Measurements from ENCODE around the gene ZBTB24. TPM values are rescaled to one million over a fixed set of nuclear protein-coding genes. Genes with fewer than 3 reads are reported as not detected.
"Not testable (repeated sequence)": the region's sequence is repeated elsewhere in the genome, so short reads cannot be mapped to it uniquely, and the experiment has no call there.

ZBTB24 gene
- 10 to 100 TPM; 12.0 to 18.5 (median 16.3) TPM for polyA plus RNA-seq (ENCODE audit: low read depth in 6 of 6)

DNA sequence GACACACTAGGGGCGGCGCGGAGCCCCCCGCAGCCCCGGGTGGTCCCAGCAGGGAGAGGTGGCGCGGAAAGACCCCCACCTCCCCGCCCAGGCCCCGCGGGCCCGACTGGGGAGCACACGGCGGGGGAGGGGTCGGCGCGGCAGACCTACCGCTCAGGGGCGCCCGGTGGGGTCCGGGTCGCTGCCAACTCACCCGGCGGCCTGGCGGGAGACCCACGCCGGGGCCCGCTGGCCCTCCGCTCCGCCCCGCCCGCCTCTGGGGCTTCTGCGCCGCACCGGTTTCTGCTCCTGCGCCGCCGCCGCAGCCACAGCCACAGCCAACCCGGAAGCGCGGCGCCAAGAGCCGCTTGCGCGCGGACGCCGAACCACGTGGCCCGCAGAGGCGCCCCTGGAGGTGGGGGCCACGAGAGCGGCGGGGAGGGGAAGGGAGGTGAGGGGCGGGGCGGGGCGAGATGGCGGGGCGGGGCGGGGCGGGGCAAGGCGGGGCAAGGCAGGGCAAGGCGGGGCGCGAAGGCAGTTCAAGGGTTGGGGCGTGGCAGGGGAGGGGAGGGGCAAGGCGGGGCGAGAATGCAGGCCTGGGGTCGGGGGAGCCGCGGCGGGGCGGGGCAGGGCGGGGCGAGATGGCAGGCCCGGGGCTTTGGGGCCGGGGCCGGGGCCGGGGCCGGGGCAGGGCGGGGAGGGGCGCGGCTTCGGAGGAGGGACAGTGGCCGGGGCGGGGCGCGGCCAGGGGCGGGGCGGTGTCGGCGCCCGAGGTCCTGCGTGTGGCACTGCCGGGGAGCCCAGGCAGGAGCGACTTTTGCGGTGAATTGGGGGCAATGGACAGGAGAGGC is at the start of gene ZBTB24:
TSS of gene ZBTB24 (minus strand) at position 315 of the 830 bp plus-strand sequence. CDS start 1,193 bp downstream, outside the sequence.
- Mint-ChIP-seq H3K4me1 (peaks cover 43 to 52% (median 46%) of the 10 kb centered on the region in 3 donors), H3K36me3 (peaks cover 25 to 27% of the 10 kb centered on the region in 2 donors), H3K9me3 (no peaks in the 10 kb centered on the region), H3K27ac (peak within 1 kb of the TSS; percentile 91 to 99 (median 95)), H3K4me3 (peak within 1 kb of the TSS; percentile 90 to 98 (median 94)), H3K27me3 (no peaks in the 10 kb centered on the region)
- DNase-seq, result peak; percentile 91
- ATAC-seq (ENCODE audit: low read depth in 2 of 2), result peak; percentile 81 to 82

DNA sequence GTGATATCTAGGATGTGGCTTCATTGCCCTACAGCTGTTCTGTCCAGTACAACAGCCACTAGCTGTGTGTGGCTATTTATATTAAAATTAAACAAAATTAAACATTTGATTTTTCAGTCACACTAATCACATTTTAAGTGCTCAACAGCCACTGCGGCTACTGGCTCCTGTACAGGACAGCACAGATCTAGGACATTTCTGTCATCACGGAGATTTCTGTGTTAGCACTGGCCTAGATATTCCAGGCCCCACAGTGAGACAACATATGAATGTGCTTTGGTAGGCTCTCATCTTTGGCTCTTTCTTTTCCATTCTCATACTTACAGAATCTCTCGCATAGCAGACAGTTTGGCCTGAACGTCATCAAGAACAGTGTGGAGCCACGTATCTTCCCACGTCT is 48.4 kb upstream of the ZBTB24 start:
- Mint-ChIP-seq H3K27me3 (no peaks in the 10 kb centered on the region), H3K27ac (no peak overlapping the region), H3K9me3 (peaks cover 0 to 3% (median 2%) of the 10 kb centered on the region in 7 donors), H3K4me3 (no peak overlapping the region), H3K4me1 (peaks cover 0 to 7% (median 4%) of the 10 kb centered on the region in 3 donors), H3K36me3 (no peaks in the 10 kb centered on the region)
- ATAC-seq (ENCODE audit: low read depth in 2 of 2) (no peak), DNase-seq (no peak)

DNA sequence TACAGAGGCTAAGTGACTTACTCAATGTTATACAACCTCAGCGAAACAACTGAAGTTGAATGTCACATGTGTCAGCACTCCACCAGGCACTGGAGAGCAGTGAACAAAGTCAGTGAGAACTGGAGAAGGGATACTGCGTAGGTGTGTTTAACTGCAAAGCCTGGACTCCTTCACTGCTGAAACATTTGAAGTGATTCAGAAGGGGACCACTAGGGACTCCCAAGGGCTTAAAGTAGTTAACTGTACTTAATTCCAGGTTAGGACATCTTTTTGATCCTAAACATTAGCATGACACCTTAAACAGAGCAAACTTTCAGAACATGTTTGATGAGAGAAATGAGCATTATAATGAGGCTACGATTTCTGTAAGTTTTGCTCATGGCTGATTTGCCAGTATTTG is 45.0 kb upstream of the ZBTB24 start:
- ATAC-seq (ENCODE audit: low read depth in 2 of 2) (peak in 1 of 2 donors; percentile 35), DNase-seq (no peak)
- H3K27me3 Mint-ChIP-seq, result no peaks in the 10 kb centered on the region
- H3K9me3 Mint-ChIP-seq, result peaks cover 0 to 13% (median 3%) of the 10 kb centered on the region in 7 donors
- no peak overlapping the region for H3K27ac Mint-ChIP-seq
- H3K4me3 Mint-ChIP-seq, result no peak overlapping the region
- H3K36me3 Mint-ChIP-seq, result peaks cover 13 to 14% of the 10 kb centered on the region in 2 donors
- H3K4me1 Mint-ChIP-seq, result peaks cover 0 to 7% (median 4%) of the 10 kb centered on the region in 3 donors

DNA sequence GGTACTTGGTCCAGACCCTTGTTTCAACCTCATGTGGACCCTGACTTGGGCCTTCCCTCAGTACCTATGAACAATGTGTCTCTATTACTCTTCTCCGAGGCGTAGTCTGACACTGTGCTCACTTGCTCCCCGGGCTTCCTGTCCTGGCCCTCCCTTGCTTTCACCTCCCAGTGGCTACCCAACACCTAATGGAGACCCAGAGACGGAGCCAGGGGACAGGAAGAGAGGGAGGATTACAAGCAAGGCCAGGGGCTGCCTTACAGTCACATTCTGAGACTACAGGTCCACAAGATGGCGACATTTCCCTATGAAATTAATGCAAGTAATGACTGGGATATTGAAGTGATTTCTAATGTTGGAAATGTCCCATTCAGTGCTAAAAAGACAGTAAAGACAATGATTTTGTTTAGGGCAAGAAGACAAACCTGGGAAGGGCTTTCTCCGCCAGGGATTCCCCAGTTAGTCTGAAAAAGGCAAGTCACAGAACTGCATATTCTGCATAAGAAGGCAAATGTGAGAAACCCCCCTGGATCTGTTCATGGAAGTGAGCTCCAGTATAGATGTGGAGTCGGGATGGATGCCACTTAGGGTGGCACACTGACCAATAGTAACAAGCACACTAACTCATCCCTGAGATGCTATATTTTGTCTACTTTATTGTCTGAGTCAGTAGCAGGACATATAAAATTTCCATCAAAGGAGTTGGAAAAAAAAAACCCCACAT is 44.0 kb upstream of the ZBTB24 start:
- H3K27ac Mint-ChIP-seq, result peak overlapping the region in 2 of 6 donors; percentile 30 to 50
- H3K36me3 Mint-ChIP-seq, result peaks cover 13 to 14% of the 10 kb centered on the region in 2 donors
- H3K4me3 Mint-ChIP-seq, result no peak overlapping the region
- peak; percentile 79 to 87 for ATAC-seq (ENCODE audit: low read depth in 2 of 2)
- H3K4me1 Mint-ChIP-seq, result peaks cover 0 to 7% (median 4%) of the 10 kb centered on the region in 3 donors
- H3K27me3 Mint-ChIP-seq, result no peaks in the 10 kb centered on the region
- peaks cover 0 to 13% (median 3%) of the 10 kb centered on the region in 7 donors for H3K9me3 Mint-ChIP-seq
- peak; percentile 57 for DNase-seq

DNA sequence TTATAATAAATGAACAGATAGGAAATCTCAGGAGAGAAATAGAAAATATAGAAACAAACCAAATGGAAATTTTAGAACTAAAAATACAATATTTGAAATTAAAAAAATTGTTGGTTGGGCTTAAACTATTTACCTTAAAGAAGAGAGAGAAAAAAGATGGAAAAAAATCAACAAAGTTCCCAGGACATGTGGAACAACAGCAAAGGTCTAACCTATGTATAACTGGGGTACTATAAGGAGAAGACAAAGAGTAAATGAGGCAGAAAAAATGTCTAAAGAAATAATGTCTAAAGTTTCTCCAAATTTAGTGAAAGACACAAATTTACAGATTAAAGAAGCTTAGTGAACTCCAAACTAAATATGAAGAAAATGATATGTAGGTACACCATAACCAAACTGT is 41.1 kb upstream of the ZBTB24 start:
- DNase-seq (no peak), ATAC-seq (ENCODE audit: low read depth in 2 of 2) (no peak)
- peaks cover 13 to 14% of the 10 kb centered on the region in 2 donors for H3K36me3 Mint-ChIP-seq
- H3K4me1 Mint-ChIP-seq, result peaks cover 0 to 7% (median 4%) of the 10 kb centered on the region in 3 donors
- peaks cover 0 to 14% (median 6%) of the 10 kb centered on the region in 7 donors for H3K9me3 Mint-ChIP-seq
- H3K27me3 Mint-ChIP-seq, result no peaks in the 10 kb centered on the region
- H3K27ac Mint-ChIP-seq, result no peak overlapping the region
- H3K4me3 Mint-ChIP-seq, result no peak overlapping the region

DNA sequence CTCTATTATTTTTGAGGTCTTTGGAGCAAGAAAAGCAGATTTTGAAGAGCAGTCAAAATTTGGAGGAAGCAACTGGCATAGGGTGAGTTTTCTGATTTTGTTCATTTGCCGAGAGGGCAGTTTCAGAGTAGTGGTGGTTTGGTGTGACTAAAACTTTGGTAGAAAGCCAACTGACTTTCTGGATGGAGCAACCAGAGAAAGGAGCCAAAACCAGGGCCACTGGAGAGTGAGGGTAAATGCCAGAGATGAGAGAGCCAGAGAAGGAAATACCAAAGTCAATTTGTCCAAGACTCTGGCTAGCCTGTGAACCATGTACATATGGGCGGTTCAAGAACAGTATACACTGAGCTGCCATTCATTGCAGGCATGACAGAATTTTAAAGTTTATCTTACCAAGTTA is 40.5 kb upstream of the ZBTB24 start:
- DNase-seq, result no peak
- no peak for ATAC-seq (ENCODE audit: low read depth in 2 of 2)
- H3K27ac Mint-ChIP-seq, result peak overlapping the region in 1 of 6 donors; percentile 59

DNA sequence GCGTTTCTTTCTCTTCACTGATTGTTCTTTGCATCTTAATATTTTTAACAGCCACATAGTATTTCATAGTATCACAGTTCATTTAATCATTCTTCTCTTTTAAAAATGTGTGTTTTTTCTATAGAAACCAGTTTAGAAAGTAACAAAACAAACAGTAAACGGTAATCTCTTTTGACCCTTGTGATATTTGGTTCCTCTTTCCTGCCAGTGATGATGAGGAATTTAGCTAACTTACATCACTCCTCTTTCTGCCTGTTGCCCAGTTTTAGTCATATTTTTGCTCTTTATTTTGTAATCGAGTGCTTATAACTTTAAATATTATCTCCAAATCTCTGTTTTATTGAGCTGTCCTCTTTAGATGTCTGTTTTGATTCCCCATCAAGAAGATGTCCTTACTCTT is 38.1 kb upstream of the ZBTB24 start:
- Mint-ChIP-seq H3K4me3 (no peak overlapping the region), H3K27me3 (no peaks in the 10 kb centered on the region), H3K9me3 (peaks cover 0 to 14% (median 7%) of the 10 kb centered on the region in 7 donors), H3K36me3 (peaks cover 13 to 14% of the 10 kb centered on the region in 2 donors), H3K27ac (no peak overlapping the region), H3K4me1 (peaks cover 5 to 11% (median 10%) of the 10 kb centered on the region in 3 donors)
- ATAC-seq (ENCODE audit: low read depth in 2 of 2), result no peak
- no peak for DNase-seq

More for the DNA sequence above, 40.5 kb upstream of the ZBTB24 start:
- no peaks in the 10 kb centered on the region for H3K27me3 Mint-ChIP-seq
- H3K9me3 Mint-ChIP-seq, result peaks cover 0 to 14% (median 6%) of the 10 kb centered on the region in 7 donors
- peaks cover 13 to 14% of the 10 kb centered on the region in 2 donors for H3K36me3 Mint-ChIP-seq
- H3K4me3 Mint-ChIP-seq, result no peak overlapping the region
- peaks cover 0 to 7% (median 4%) of the 10 kb centered on the region in 3 donors for H3K4me1 Mint-ChIP-seq

DNA sequence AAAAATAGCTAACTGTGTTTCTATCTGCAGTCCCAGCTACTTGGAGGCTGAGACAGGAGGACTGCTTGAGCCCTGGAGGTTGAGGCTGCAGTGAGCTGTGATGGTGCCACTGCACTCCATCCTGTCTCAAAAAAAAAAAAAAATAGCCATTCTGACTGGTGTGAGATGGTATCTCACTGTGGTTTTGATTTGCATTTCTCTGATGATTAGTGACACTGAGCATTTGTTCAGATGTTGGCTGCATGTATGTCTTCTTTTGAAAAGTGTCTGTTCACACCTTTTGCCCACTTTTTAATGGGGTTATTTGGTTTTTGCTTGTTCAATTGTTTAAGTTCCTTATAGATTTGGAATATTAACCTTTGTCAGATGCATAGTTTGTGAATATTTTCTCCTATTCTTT is 36.6 kb upstream of the ZBTB24 start:
- not testable (repeated sequence) for H3K27ac Mint-ChIP-seq
- H3K36me3 Mint-ChIP-seq, result peaks cover 13 to 14% of the 10 kb centered on the region in 2 donors

DNA sequence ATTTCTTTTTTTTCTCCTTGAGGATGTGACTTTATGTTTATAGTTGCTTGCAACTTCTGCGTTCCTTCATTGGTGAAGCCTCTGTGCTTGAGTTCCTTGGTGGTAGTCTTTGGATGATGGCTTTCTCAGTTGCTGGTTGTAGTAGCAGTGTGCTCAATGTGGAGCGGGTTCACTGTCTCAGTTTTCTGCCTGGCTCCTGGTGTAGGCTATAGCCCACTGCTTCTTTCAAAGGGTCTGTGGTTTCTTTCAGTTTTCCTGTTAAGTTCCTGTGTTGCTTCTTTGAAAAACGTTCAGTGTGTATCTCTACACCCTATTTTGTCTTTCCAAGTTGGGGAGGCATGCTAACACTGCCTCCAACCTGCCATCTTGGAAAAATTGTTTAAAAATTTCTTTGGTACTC is 33.9 kb upstream of the ZBTB24 start:
- peak overlapping the region in 6 of 8 donors; percentile 29 to 80 (median 51) for H3K4me3 Mint-ChIP-seq
- no peaks in the 10 kb centered on the region for H3K27me3 Mint-ChIP-seq
- ATAC-seq (ENCODE audit: low read depth in 2 of 2), result no peak
- no peak for DNase-seq
- peak overlapping the region in 1 of 6 donors; percentile 55 for H3K27ac Mint-ChIP-seq
- peaks cover 13 to 20% (median 20%) of the 10 kb centered on the region in 3 donors for H3K4me1 Mint-ChIP-seq
- peaks cover 0 to 7% (median 0%) of the 10 kb centered on the region in 7 donors for H3K9me3 Mint-ChIP-seq
- no peaks in the 10 kb centered on the region for H3K36me3 Mint-ChIP-seq

More for the DNA sequence above, 36.6 kb upstream of the ZBTB24 start:
- not testable (repeated sequence) for H3K4me3 Mint-ChIP-seq; ATAC-seq (ENCODE audit: low read depth in 2 of 2); DNase-seq; H3K27me3 Mint-ChIP-seq
- peaks cover 10 to 20% (median 20%) of the 10 kb centered on the region in 3 donors for H3K4me1 Mint-ChIP-seq
- H3K9me3 Mint-ChIP-seq, result peaks cover 0 to 14% (median 7%) of the 10 kb centered on the region in 7 donors

DNA sequence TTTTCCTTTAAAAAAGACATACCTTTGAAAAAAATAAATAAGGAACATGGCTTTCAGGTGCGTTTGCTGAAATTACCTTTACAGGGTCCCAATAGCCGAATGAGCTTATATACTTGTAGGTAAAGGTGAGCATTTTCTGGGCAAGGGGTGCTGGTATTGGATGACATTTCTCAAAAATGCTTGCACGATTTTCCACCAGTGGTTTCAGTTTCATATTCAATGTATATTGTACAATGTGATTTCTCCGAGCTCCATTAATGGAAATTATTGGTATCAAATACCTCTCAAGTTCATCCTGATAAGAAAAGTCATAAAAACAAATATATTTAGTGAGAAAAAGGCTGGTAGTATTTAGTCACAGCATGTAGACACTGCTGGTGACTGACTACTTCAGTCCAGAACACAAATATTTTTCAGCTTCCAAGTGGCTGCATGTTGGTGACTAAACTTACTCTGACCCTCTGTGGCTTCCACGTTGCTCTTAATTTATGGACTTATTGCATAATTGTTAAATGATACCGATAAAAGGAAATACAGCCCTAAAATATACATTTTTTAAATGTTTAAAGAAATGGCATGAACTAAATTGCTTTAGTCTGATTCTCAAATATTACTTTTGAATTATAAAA is 32.9 kb upstream of the ZBTB24 start:
- Mint-ChIP-seq H3K9me3 (peaks cover 0 to 7% (median 0%) of the 10 kb centered on the region in 7 donors), H3K4me3 (peak overlapping the region; percentile 52 to 83 (median 68)), H3K27ac (peak overlapping the region in 3 of 6 donors; percentile 3 to 80 (median 19)), H3K36me3 (no peaks in the 10 kb centered on the region), H3K4me1 (peaks cover 13 to 20% (median 20%) of the 10 kb centered on the region in 3 donors), H3K27me3 (no peaks in the 10 kb centered on the region)
- ATAC-seq (ENCODE audit: low read depth in 2 of 2) (no peak), DNase-seq (no peak)

DNA sequence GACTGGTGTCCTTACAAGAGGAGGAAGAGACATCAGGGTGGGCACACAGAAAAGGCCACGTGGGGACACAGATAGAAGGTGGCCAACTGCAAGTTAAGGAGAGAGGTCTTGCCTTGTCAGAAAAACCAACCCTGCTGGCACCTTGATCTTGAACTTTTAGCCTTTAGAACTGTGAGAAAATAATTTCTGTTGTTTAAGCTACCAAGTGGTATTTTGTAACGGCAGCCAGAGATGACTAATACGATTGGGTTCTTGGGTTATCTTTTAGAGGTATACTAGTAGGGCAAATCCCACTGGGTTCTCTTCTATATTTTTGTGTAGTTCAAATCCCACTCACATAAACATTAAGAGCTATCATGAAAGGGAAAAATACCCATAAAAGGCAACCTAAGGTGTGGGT is 31.9 kb upstream of the ZBTB24 start:
- ATAC-seq (ENCODE audit: low read depth in 2 of 2) (no peak), DNase-seq (no peak)
- Mint-ChIP-seq H3K27me3 (no peaks in the 10 kb centered on the region), H3K36me3 (no peaks in the 10 kb centered on the region), H3K4me3 (peak overlapping the region; percentile 22 to 81 (median 58)), H3K4me1 (peaks cover 13 to 20% (median 20%) of the 10 kb centered on the region in 3 donors), H3K27ac (peak overlapping the region in 3 of 6 donors; percentile 28 to 82 (median 49)), H3K9me3 (peaks cover 0 to 4% (median 0%) of the 10 kb centered on the region in 7 donors)

DNA sequence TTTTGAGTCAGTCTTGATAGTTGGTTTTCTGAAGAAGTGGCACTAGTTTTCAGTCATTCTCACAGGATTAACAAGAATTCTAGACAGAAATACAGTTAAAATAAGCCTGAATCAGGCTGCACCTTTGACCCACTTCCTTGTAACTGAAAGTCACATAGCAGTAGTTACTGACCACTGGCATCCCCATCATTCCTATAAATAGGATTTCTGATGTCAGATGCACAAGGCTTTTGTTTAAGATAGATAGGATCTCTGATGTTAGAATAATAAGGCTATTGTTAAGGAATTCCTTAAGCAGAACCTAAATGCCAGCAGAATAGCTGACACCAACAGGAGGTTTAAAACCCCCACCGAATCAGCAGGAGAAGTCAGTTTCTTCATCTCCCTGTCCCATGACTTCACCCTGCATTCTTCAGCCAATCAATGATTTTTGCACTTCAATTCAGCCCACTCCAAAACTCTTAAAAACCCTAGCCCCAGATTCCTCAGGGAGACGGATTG is 30.6 kb upstream of the ZBTB24 start:
- H3K4me3 Mint-ChIP-seq, result no peak overlapping the region
- H3K36me3 Mint-ChIP-seq, result no peaks in the 10 kb centered on the region
- H3K27ac Mint-ChIP-seq, result no peak overlapping the region
- peaks cover 13 to 20% (median 20%) of the 10 kb centered on the region in 3 donors for H3K4me1 Mint-ChIP-seq
- ATAC-seq (ENCODE audit: low read depth in 2 of 2) (no peak), DNase-seq (no peak)
- peaks cover 0 to 1% (median 0%) of the 10 kb centered on the region in 7 donors for H3K9me3 Mint-ChIP-seq
- no peaks in the 10 kb centered on the region for H3K27me3 Mint-ChIP-seq
